GM21825 (cell line): ENCODE results near the gene NAB1.

Experiments
- ATAC-seq: cut with Tn5 transposase; IDR thresholded peaks from one replicate; pipeline ENCODE4 v1.9.1; 2021; ENCODE audit warnings: mild to moderate bottlenecking, moderate library complexity; ENCODE audit not compliant: unreplicated experiment

NAB1 gene

DNA sequence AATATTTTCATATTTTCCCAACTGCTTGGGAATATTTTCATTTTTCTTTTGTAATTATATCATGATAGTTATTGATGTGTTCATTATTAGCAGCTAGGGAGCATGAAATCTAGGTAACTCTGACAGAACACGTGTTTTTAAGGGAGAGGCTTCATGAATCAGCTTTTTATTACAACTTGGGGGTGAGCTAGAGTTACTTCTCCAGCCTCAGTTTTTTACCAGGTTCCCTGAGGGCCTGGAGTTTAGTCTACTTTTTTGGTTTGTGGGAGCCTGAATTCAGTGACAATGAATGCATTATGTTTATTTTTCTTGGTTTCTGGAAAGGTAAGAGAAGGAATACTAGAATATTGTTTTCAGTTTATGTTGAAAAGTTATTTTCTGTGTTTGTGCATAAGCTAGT is 18.0 kb downstream of the NAB1 start:
- ATAC-seq: no peak

DNA sequence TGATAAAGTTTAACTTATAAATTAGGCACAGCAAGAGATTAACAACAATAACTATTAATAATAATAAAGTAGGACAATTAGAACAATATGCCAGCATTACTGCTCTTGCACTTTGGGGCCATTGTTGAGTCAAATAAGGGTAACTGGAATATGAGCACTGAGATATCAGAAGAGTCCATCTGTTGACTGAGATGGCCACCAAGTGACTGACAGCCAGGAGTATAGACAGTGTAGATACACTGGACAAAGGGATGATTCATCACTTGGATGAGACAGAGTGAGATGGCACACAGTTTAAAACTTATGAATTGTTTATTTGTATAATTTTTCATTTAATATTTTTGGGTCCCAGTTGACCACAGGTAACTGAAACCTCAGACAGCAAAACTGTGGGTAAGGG is 20.0 kb downstream of the NAB1 start:
- no peak for ATAC-seq

DNA sequence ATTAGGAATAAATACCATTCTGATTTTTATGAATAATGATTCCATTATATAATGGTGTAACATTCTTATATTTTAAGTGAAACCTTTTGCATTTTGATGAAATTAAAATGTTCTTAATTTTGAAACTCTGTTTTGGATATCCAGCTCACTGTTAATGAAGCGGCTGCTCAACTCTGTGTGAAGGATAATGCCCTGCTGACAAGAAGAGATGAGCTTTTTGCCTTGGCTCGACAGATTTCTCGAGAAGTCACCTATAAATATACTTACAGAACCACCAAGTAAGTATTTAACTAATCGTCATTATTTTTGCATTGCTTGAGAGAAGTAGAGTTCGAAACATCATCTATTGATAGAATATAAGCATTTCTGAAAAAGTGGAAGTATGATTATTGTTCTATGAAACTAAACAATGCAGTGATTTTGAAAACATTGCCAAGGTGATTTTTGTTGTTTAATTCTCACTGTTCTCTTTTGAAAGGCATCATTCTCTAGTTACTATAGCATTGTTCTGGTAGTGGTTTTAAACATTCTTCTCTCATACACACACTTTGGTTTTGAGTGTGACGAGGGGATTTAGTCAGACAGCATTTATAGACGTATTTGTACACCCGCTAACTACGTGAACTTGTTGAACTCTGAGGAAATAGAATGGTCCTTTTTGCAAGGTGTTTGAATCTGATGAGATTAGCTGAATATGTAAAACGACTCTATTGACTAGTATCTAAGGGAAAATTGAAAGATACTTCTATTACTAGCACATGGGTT is 21.5 kb downstream of the NAB1 start:
- ATAC-seq: peak; percentile 31

DNA sequence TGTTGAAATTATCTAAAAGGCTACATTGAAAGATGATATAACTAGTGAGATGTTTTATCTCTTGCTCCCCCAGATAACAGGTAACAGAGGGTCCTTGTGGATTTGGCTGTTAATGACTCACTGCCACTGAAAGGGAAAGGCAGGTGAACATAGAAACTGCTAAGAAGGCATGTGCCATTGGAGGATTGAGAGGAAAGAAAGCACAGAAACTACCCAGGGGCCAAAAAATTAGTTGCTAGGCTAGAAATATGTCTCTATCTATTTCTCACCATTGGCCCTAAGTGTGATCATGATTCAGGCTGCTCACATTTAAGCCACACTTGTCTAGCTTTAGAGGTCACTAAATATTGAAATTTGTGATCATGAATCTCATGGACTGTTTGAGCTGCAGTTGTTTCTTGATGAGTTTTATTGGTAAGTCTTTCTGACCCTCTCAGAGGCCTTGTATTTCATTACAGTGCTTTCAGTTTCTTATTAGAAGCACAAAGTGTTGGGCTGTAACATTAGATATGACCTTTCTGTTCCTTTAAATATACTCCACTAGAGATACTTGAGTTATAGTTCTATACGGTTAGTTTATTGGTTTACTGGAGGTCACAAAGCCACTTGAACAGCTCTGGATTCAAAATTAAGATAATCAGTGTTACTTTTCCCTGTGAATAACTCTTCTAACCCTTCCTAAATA is 26.2 kb downstream of the NAB1 start:
- ATAC-seq: peak; percentile 38

DNA sequence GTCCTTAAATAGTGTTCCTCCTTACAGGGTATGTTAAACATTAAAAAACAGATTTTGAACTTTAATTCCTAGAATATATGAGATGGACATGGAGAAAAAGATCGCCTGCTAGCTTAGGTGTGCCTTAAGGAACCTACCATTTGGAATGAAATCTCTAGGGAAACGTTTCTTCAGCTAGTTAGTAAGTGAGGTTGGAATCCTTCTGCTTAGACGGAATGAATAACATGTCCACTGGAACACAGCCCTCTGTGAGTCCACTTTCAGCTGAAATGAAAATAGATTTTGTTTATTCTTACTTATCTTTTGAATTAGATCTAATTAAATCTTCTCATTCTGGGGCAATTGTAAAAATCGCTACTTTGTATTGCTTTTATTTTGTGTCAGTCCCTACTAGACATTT is 28.4 kb downstream of the NAB1 start:
- no peak for ATAC-seq

DNA sequence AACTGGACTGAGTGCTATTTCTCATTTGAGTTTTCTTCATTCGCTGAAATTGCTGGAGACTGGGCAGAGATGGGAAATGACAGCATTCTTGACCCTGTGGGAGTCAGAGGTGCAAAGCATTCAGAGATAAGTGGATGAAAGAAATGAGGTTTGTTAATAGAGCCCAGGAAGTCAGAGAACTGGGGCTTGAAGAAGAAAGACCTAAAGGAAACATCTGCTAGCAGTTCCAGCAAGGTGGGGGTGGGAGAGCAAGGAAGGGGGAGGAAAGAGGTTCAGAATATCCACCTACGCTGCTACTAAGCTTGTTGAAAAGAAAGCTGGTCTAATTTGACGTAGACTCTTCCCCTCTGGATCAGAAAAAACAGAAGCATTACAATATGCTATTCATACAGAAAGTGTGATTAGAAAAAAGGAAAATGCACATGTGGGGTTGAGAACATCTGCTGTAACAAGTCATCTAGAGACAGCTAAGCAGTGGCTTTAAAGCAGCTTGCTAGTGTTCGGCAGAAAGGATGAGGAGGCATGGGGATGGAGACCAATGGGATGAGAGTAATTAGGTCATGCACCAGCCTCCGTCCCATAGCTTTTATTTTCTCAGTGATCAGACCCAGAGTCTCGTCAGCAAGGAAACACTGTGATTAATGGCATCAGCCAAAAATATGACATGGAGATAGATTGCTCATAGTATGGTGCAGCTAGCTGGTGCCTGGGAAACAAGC is 29.7 kb downstream of the NAB1 start:
- peak; percentile 53 for ATAC-seq

DNA sequence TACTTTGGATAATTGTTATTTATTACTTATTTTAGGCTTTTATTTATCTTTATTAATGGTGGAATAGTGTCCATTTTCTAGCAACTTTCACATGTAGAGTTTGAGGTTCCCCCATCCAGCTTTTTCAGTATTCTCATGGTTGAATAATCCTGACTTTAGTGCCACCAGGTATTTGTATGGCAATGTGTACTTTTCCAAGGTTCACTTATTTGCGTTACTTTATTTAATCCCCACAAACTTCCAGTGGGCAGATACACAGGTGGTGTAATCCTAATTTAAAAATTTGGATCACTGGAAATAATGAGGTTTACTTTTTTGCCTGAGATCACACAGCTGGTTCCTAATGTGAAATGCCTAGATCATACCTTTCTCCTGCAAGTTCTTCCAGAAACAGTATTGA is 30.5 kb downstream of the NAB1 start:
- ATAC-seq: no peak

DNA sequence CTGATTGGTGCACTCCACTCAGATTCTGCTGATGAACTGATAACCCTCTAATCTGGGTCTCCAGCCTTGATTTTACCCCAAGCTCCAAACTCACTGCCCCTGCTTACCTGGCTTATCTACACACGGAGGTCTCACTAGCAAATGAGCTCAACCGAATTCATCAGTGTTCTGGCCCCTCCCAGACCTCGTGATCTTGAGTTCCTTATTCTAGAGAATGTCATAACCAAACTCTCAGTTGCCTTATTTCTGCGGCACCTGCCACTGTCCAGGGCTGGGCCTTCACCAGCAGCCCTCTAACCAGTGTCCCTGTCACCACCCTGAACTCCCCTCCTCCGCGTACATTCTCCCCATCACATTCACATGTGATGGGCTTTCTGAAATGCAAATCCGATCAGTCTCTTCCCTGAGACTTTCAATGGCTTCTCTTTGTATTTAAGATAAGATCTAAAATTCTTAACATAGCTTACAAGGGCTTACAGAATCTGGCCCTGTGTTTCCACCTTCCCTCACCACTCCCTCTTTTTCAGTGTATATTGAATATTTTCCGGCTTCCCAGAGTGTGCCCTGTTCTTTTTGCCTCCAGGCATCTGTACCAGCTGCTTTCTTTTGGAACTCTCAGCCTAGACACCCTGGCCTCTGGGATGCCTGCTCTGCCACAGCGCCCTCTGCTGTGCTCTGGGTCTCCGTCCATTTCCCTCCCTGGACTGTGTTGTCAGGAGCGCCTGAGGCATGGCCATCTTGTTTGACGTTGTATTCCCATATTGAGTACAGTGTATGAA is 31.1 kb downstream of the NAB1 start:
- ATAC-seq: peak; percentile 45

DNA sequence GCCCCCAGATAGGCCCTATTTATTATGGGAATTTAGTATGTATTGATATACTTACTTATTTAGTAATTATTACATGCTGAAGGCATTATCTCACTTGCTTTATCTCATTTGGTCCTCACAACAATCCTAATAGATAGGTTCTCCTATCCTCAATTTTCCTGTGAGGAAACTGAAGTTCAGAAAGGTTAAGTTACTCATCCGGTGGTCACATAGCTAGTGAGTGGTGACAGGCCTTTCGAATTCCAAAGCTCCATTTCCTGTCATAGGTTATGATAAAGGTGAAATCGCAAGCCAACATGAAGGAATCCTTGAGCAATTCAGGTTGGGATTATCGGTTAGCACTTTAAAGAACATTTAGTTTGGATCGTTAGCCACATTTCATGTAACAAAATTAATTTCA is 33.3 kb downstream of the NAB1 start:
- ATAC-seq: no peak

DNA sequence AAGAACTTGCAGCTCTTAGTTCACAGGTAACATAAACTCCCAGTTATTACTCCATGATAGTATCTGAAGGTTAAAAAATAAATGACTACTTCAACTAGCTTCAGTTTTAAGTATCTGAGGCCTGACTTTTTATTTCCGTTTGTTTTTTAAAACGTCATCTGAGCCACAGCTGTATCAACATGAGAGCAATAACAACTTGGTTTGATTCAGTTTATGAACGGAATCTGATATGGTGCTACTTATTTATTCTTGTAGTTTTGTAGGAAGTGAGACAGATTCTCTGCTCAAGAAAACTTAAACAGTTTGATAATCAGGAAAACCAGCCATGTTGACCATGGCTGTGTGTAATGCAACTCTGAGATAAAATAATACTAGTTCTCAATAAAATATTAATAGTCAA is 34.9 kb downstream of the NAB1 start:
- ATAC-seq: no peak

DNA sequence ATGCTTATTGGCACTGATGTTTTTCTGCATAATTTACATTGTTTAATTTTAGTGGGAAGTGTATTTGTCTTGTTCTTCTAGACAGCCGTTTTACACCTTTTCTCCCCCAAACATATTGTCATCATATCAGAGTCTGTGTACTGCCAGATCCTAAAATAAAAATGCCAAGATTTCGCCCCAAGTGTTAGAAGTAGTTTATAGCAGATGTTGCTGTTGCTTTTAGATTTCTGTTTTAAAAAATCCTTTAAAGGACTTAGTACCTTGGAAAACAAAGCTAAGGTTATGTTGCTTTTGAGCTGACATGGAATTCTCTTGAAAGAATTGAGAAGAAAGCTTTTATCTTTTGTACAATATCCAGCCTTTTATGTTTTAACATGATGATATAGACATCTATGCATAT is 36.0 kb downstream of the NAB1 start:
- ATAC-seq: no peak

DNA sequence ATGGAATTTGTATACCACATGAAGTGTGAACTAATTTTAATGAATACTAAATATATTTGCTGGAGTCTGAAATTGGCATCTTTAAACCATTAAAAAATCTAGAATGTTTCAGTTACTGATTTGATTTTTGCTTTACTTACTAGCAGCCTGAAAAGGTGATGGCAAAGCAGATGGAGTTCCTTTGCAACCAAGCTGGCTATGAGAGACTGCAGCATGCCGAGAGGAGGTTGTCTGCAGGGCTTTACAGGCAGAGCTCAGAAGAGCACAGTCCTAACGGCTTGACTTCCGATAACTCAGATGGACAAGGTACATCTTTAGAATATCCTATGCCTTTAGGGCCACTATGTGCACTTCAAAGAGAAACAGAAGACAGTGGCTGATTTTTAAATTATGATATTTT is 36.5 kb downstream of the NAB1 start:
- no peak for ATAC-seq

DNA sequence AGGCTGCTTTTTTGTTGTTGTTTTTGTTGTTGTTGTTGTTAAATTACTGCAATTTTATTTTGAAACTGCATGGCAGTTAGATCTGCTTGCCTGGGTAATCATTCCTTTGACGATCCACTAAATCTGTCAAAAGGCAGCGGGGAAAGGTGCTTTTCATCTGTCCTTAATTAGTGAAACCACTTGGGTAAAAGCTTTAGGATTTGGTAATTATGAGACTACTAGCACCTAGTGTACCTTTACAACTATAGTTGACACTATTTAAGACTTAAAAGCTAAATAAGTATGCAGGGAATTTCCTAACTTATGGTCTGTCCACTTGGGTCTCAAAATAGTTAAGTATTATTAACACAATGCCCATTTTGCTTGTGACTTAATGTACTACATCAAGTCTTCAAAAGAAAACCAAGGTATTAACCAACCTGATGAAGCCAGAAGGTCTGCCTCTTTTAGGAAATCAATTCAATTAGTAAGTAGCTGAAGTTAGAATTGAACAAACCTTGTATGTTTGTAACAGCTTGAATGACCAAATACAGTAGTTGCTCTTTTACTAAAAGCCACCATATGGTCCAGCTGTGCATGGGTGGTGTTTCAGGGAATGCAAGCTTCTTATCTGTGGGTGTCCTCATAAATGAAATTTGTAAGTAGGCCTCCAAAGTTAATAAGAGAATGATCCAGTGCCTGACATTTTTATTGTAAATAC is 44.8 kb downstream of the NAB1 start:
- no peak for ATAC-seq

DNA sequence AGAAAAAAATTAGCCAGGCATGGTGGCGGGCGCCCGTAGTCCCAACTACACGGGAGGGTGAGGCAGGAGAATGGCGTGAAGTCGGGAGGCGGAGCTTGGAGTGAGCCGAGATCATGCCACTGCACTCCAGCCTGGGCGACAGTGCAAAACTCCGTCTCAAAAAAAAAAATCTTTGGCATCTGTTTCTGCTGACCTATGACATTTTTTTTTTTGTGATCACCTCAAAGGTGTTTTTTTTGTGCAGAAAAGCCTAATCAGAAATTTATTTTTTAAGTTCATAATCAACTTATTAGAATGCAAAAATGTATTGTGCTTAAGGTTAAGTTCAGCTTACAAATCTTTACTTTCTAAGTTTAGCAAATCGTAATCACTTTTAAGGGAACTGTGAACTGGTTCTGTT is 45.6 kb downstream of the NAB1 start:
- ATAC-seq: no peak

DNA sequence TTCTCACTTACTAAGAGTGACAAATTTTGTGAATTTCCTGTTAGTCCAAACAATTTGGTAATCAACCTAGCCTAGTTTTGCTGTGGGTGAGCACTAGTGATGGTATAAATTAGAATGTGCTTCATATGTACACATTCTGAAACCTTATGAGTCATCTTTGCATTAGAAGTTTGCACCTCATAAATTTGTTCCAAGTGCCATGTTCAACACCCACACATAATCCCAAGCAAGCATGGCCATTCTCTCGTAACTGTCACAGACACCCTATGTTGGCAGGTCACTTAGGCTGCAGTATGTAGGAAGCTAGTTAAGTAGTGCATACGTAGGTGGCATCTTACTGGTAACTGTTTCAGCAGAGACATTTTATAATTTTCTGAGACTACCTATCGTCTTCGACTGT is 46.9 kb downstream of the NAB1 start:
- ATAC-seq: no peak

DNA sequence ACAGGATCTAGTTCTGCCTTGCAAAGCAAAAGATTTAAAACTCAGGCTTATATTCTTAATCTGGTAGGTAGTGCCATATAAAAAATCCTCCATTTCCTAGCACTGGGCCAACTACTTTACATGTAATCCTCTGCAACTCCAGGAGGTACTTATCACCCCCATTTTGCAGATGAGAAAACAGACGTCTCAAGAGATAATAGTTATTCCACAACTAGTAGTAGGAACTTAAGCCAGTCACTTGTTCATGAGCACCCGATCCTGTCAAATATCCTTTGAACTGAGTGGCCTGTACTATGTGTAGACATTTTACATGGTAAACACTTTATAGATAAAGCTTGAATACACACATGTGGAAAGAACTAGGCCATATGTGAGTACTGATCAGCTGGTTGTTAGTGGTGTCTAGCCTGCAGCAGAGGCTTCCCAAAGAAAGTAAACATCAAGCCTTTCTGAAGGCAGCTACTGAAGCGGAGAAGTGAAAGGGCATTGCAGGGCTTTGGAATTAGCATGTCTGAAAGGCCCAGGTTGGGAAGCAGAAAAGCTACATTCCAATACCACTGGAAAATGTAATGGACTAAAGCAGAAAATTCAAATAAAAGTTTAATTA is 48.0 kb downstream of the NAB1 start:
- ATAC-seq: no peak

DNA sequence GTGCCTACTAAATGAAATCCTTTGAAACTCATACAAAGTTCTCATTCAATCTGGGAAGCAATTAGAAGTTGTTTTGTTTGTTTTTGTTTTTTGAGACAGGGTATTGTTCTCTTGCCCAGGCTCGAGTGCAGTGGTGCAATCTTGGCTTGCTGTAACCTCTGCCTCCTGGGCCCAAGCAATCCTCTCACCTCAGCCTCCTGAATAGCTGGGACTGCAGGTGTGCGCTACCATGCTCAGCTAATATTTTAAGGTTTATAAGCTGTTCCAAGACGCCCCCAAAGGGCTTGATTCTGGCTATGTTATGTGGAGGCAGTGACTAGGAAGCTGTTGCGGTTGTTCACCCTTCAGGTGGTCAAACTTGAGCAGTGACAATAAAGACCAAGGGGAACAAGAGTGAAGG is 48.5 kb downstream of the NAB1 start:
- ATAC-seq: no peak

DNA sequence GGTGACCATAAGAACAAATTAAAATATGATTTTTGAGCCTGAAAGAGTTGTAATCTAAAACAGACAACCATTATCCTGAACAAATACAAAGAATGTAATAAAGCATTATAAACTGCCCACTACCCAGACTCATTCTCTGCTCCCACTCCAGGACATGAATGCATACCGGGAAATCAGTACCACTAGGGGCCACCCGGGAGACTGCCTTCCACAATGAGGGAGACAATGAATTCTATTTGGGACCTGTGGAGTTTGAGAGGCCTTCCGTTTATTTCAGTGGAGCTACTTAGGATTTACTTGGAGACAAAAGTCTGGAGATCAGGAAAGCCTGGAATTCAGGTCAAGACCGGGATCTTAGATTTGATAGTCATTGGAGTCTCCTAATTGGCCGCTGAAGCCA is 50.0 kb downstream of the NAB1 start:
- ATAC-seq: no peak

DNA sequence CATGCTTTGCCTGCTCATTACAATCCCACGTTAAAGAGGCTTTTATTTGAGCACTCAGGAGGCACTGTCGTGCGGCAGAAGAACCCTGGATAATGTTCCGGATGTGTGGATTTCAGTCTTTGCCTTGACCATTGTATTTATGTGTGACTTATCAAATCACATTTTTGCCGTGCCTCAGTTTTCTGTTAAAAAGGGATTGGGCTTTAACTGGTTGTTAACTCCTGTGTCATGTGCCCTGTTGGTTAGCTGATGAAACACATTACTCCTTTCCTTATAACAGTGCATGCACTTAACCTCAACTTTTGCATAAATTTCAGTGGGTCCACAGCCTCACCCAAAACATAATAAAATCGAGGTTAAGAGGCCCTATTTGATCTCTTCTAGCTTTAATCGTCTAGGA is 52.7 kb downstream of the NAB1 start:
- ATAC-seq: peak; percentile 63

DNA sequence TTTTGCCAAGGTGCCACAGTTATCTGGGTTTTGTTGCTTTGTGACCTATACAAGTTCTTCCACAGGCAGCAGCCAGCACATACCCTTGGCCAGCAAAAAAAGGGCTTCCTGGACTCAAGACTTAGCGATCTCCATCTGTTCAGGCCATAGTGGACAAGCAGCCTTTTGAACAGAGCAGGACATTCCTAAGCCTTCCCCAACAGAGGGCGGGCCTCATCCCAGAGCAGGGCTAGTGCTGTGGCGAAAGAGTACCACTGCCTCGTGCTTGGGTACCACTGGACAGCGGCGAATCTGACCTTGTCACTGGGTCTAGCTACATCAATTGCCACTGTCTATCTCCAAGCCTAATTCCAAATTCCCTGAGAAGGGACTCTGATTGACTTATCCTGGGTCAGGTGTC is 56.4 kb downstream of the NAB1 start:
- no peak for ATAC-seq
